WTC11 (cell line): ENCODE results near the gene ATP6V1C2.

ENCODE experiments used
- CREM ChIP-seq: sonication (generic); formaldehyde crosslinking; IDR thresholded peaks from 2 replicates; pipeline ENCODE4 v1.8.1; 2022; ENCODE audit warnings: mild to moderate bottlenecking, missing genetic modification reagents, moderate library complexity
- ELF4 ChIP-seq: sonication (generic); formaldehyde crosslinking; IDR thresholded peaks from 2 replicates; pipeline ENCODE4 v1.8.1; 2022; ENCODE audit warnings: low read depth, mild to moderate bottlenecking, moderate library complexity, missing genetic modification reagents
- FOXK1 ChIP-seq: sonication (generic); formaldehyde crosslinking; IDR thresholded peaks from 2 replicates; pipeline ENCODE4 v1.8.0; 2022; ENCODE audit warnings: mild to moderate bottlenecking, moderate library complexity, missing genetic modification reagents
- HMGA2 ChIP-seq: fragments of 250-450 bp; sonication (Bioruptor Pico); IDR thresholded peaks from 2 replicates; pipeline ENCODE4 v1.4.0; 2021; ENCODE audit warnings: mild to moderate bottlenecking, moderate library complexity
- JUN ChIP-seq: sonication (generic); formaldehyde crosslinking; IDR thresholded peaks from 2 replicates; pipeline ENCODE4 v1.8.0; 2023; ENCODE audit warnings: mild to moderate bottlenecking, missing genetic modification reagents
- MAX ChIP-seq: sonication (generic); formaldehyde crosslinking; IDR thresholded peaks from 2 replicates; pipeline ENCODE4 v1.8.0; 2022; ENCODE audit warnings: mild to moderate bottlenecking, missing genetic modification reagents
- NFE2L1 ChIP-seq: sonication (generic); formaldehyde crosslinking; IDR thresholded peaks from 2 replicates; pipeline ENCODE4 v1.8.1; 2023; ENCODE audit warnings: missing genetic modification reagents
- SMAD3 ChIP-seq: sonication (generic); formaldehyde crosslinking; IDR thresholded peaks from 2 replicates; pipeline ENCODE4 v1.8.0; 2022; ENCODE audit warnings: missing genetic modification reagents, mild to moderate bottlenecking, borderline replicate concordance
- SP1 ChIP-seq: sonication (generic); formaldehyde crosslinking; conservative IDR thresholded peaks from 2 replicates; pipeline ENCODE4 v1.8.1; 2022; ENCODE audit warnings: missing genetic modification reagents
- STAT6 ChIP-seq: sonication (generic); formaldehyde crosslinking; conservative IDR thresholded peaks from 2 replicates; pipeline ENCODE4 v1.8.1; 2023; ENCODE audit warnings: mild to moderate bottlenecking, low read depth, missing genetic modification reagents, moderate library complexity
- TF ChIP-seq, protein P1 (sequence below): sonication (generic); formaldehyde crosslinking; IDR thresholded peaks from 2 replicates; pipeline ENCODE4 v1.8.1; 2023; ENCODE audit warnings: mild to moderate bottlenecking, missing genetic modification reagents
- TF ChIP-seq, protein P2 (sequence below): fragments of 200-600 bp; IDR thresholded peaks from 2 replicates; pipeline ENCODE4 v1.8.0; 2022; ENCODE audit warnings: antibody characterized with exemption
- TF ChIP-seq, protein P3 (sequence below): sonication (generic); formaldehyde crosslinking; IDR thresholded peaks from 2 replicates; pipeline ENCODE4 v1.8.1; 2023; ENCODE audit warnings: mild to moderate bottlenecking, missing genetic modification reagents, borderline replicate concordance

GRCh38 chr2:10824191-10824590 lies 102.8 kb downstream of the ATP6V1C2 start:
- TF ChIP-seq, protein P1, sequence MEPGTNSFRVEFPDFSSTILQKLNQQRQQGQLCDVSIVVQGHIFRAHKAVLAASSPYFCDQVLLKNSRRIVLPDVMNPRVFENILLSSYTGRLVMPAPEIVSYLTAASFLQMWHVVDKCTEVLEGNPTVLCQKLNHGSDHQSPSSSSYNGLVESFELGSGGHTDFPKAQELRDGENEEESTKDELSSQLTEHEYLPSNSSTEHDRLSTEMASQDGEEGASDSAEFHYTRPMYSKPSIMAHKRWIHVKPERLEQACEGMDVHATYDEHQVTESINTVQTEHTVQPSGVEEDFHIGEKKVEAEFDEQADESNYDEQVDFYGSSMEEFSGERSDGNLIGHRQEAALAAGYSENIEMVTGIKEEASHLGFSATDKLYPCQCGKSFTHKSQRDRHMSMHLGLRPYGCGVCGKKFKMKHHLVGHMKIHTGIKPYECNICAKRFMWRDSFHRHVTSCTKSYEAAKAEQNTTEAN (CRISPR knock-in tag) = no peak
- TF ChIP-seq HMGA2 (CRISPR knock-in tag) (no peak), JUN (CRISPR knock-in tag) (no peak), FOXK1 (CRISPR knock-in tag) (no peak), STAT6 (CRISPR knock-in tag) (no peak), MAX (no peak), SP1 (no peak), NFE2L1 (CRISPR knock-in tag) (no peak), ELF4 (CRISPR knock-in tag) (no peak), SMAD3 (CRISPR knock-in tag) (no peak), CREM (CRISPR knock-in tag) (no peak)
- TF ChIP-seq, protein P2, sequence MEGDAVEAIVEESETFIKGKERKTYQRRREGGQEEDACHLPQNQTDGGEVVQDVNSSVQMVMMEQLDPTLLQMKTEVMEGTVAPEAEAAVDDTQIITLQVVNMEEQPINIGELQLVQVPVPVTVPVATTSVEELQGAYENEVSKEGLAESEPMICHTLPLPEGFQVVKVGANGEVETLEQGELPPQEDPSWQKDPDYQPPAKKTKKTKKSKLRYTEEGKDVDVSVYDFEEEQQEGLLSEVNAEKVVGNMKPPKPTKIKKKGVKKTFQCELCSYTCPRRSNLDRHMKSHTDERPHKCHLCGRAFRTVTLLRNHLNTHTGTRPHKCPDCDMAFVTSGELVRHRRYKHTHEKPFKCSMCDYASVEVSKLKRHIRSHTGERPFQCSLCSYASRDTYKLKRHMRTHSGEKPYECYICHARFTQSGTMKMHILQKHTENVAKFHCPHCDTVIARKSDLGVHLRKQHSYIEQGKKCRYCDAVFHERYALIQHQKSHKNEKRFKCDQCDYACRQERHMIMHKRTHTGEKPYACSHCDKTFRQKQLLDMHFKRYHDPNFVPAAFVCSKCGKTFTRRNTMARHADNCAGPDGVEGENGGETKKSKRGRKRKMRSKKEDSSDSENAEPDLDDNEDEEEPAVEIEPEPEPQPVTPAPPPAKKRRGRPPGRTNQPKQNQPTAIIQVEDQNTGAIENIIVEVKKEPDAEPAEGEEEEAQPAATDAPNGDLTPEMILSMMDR = no peak
- TF ChIP-seq, protein P3, sequence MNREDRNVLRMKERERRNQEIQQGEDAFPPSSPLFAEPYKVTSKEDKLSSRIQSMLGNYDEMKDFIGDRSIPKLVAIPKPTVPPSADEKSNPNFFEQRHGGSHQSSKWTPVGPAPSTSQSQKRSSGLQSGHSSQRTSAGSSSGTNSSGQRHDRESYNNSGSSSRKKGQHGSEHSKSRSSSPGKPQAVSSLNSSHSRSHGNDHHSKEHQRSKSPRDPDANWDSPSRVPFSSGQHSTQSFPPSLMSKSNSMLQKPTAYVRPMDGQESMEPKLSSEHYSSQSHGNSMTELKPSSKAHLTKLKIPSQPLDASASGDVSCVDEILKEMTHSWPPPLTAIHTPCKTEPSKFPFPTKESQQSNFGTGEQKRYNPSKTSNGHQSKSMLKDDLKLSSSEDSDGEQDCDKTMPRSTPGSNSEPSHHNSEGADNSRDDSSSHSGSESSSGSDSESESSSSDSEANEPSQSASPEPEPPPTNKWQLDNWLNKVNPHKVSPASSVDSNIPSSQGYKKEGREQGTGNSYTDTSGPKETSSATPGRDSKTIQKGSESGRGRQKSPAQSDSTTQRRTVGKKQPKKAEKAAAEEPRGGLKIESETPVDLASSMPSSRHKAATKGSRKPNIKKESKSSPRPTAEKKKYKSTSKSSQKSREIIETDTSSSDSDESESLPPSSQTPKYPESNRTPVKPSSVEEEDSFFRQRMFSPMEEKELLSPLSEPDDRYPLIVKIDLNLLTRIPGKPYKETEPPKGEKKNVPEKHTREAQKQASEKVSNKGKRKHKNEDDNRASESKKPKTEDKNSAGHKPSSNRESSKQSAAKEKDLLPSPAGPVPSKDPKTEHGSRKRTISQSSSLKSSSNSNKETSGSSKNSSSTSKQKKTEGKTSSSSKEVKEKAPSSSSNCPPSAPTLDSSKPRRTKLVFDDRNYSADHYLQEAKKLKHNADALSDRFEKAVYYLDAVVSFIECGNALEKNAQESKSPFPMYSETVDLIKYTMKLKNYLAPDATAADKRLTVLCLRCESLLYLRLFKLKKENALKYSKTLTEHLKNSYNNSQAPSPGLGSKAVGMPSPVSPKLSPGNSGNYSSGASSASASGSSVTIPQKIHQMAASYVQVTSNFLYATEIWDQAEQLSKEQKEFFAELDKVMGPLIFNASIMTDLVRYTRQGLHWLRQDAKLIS (CRISPR knock-in tag) = no peak
